Activated B cell treated with CpG ODN at 0.5 μM for 24 hours (primary cell): ENCODE results near the gene MTMR10. TPM values are rescaled to one million over a fixed set of nuclear protein-coding genes. Genes with fewer than 3 reads are reported as not detected.

Experiments
- ATAC-seq: fragments of 200-7000 bp; cut with Tn5 transposase; one replicate; pipeline ENCODE4 v1.10.0; 2021; ENCODE audit warnings: low read depth, mild to moderate bottlenecking, moderate library complexity
- CTCF ChIA-PET: fragments of 350-600 bp; sonication (Branson Sonifier 250); formaldehyde crosslinking; loops from one replicate; lab custom pipeline; 2021; ENCODE audit warnings: antibody characterized with exemption; lab: Charles Lee
- POLR2A ChIA-PET: fragments of 350-600 bp; sonication (Branson Sonifier 250); formaldehyde crosslinking; loops from one replicate; lab custom pipeline; 2021; ENCODE audit warnings: antibody characterized with exemption; lab: Charles Lee
- DNase-seq: peaks from one replicate; pipeline ENCODE4 v3.0.0; 2022
- H3K27ac Mint-ChIP-seq: one replicate; pipeline ENCODE4 v1.8.0; 2020; ENCODE audit warnings: mixed read lengths
- H3K27me3 Mint-ChIP-seq: one replicate; pipeline ENCODE4 v1.8.0; 2021; ENCODE audit warnings: mixed read lengths
- H3K36me3 Mint-ChIP-seq: one replicate; pipeline ENCODE4 v1.8.0; 2021; ENCODE audit warnings: low read depth, mixed read lengths
- H3K4me1 Mint-ChIP-seq: one replicate; pipeline ENCODE4 v1.8.0; 2021; ENCODE audit warnings: mixed read lengths
- H3K4me3 Mint-ChIP-seq: one replicate; pipeline ENCODE4 v1.8.0; 2020; ENCODE audit warnings: mild to moderate bottlenecking, mixed read lengths
- H3K9me3 Mint-ChIP-seq: one replicate; pipeline ENCODE4 v1.8.0; 2020; ENCODE audit warnings: mixed read lengths
- CTCF ChIP-seq: fragments of 200-600 bp; IDR thresholded peaks from one replicate; pipeline ENCODE4 v1.8.0; 2022; ENCODE audit warnings: antibody characterized with exemption, mild to moderate bottlenecking
- intact Hi-C: fragments of 100-400 bp; cut with micrococcal nuclease; formaldehyde crosslinking; loops from one replicate; pipeline ENCODE4 v1.15.1; 2024
- total RNA-seq: library from RNA; stranded (reverse); gene quantifications from 2 replicates; pipeline ENCODE4 v1.2.3, GENCODE V29; 2022

The MTMR10 gene
- total RNA-seq, 1 donor from 2014 or later = 42.5 TPM

GRCh38 chr15:30943654-30944335 lies 47.6 kb downstream of the MTMR10 start:
- CTCF ChIA-PET = interaction anchor here (1.3 kb wide), 2 partner anchors 186 to 546 kb away, joined by 5 to 8 read pairs; no protein-coding TSS in a partner anchor
- Mint-ChIP-seq H3K4me1 (no peaks in the 10 kb centered on the region), H3K4me3 (no peak overlapping the region), H3K27me3 (no peaks in the 10 kb centered on the region), H3K9me3 (no peaks in the 10 kb centered on the region), H3K36me3 (peaks cover 93% of the 10 kb centered on the region), H3K27ac (no peak overlapping the region)
- POLR2A ChIA-PET = interaction anchor here (0.6 kb wide), 1 partner anchor 18 kb away, joined by 3 read pairs; no protein-coding TSS in a partner anchor
- intact Hi-C loops = loop anchor here (5.0 kb wide), 1 partner anchor 184 kb away; no protein-coding TSS in a partner anchor
- ATAC-seq (no peak), DNase-seq (no peak)
- TF ChIP-seq CTCF = no peak

- no peaks in the 10 kb centered on the region for H3K9me3 Mint-ChIP-seq
- TF ChIP-seq CTCF = no peak
These were observed 49.9 kb downstream of the MTMR10 start for GRCh38 chr15:30941520-30941919.

GRCh38 chr15:30940359-30940758 lies 51.1 kb downstream of the MTMR10 start:
- no peaks in the 10 kb centered on the region for H3K9me3 Mint-ChIP-seq
- TF ChIP-seq CTCF = no peak
- H3K4me1 Mint-ChIP-seq = no peaks in the 10 kb centered on the region
- intact Hi-C loops = loop anchor here (5.0 kb wide), 1 partner anchor 187 kb away; no protein-coding TSS in a partner anchor
- ChIA-PET POLR2A (no interaction called here), CTCF (interaction anchor here (1.5 kb wide), 1 partner anchor 189 kb away, joined by 8 read pairs; no protein-coding TSS in a partner anchor)
- ATAC-seq (no peak), DNase-seq (no peak)
- no peak overlapping the region for H3K4me3 Mint-ChIP-seq
- H3K27ac Mint-ChIP-seq = no peak overlapping the region
- no peaks in the 10 kb centered on the region for H3K27me3 Mint-ChIP-seq
- peaks cover 88% of the 10 kb centered on the region for H3K36me3 Mint-ChIP-seq

More at GRCh38 chr15:30941520-30941919, 49.9 kb downstream of the MTMR10 start:
- peaks cover 91% of the 10 kb centered on the region for H3K36me3 Mint-ChIP-seq
- no peaks in the 10 kb centered on the region for H3K27me3 Mint-ChIP-seq
- no peaks in the 10 kb centered on the region for H3K4me1 Mint-ChIP-seq
- intact Hi-C loops = loop anchor here (5.0 kb wide), 1 partner anchor 186 kb away; no protein-coding TSS in a partner anchor
- DNase-seq (no peak), ATAC-seq (no peak)
- no peak overlapping the region for H3K4me3 Mint-ChIP-seq
- H3K27ac Mint-ChIP-seq = no peak overlapping the region
- CTCF ChIA-PET = interaction anchor here (0.6 kb wide), 1 partner anchor 9 kb away, joined by 3 read pairs; no protein-coding TSS in a partner anchor
- POLR2A ChIA-PET = no interaction called here

- Mint-ChIP-seq H3K4me1 (peaks cover 7% of the 10 kb centered on the region), H3K27me3 (no peaks in the 10 kb centered on the region), H3K4me3 (no peak overlapping the region), H3K36me3 (peaks cover 83% of the 10 kb centered on the region), H3K27ac (no peak overlapping the region), H3K9me3 (no peaks in the 10 kb centered on the region)
- ATAC-seq = no peak
- no peak for DNase-seq
- intact Hi-C loops = no loop called here
- ChIA-PET CTCF (interaction anchor here (1.5 kb wide), 1 partner anchor 190 kb away, joined by 8 read pairs; no protein-coding TSS in a partner anchor), POLR2A (no interaction called here)
- no peak for TF ChIP-seq CTCF
These were observed 52.3 kb downstream of the MTMR10 start for GRCh38 chr15:30939161-30939560.

GRCh38 chr15:30933293-30933692 lies 58.1 kb downstream of the MTMR10 start:
- Mint-ChIP-seq H3K9me3 (no peaks in the 10 kb centered on the region), H3K27ac (peak overlapping the region; percentile 12), H3K27me3 (no peaks in the 10 kb centered on the region), H3K4me3 (no peak overlapping the region), H3K4me1 (peaks cover 29% of the 10 kb centered on the region), H3K36me3 (peaks cover 63% of the 10 kb centered on the region)
- TF ChIP-seq CTCF = no peak
- intact Hi-C loops = no loop called here
- ChIA-PET POLR2A (no interaction called here), CTCF (no interaction called here)
- ATAC-seq = no peak
- no peak for DNase-seq
